B cell (primary cell): ENCODE measurements around the gene SGSM1. TPM values are rescaled to one million over a fixed set of nuclear protein-coding genes. Genes with fewer than 3 reads are reported as not detected.

Experiments used
- ATAC-seq: fragments of 200-7000 bp; cut with Tn5 transposase; one replicate; pipeline ENCODE4 v1.10.0; 2021; ENCODE audit warnings: low read depth, mild to moderate bottlenecking, moderate number of reproducible peaks, moderate library complexity
- CTCF ChIA-PET: fragments of 350-600 bp; sonication (Branson Sonifier 250); formaldehyde crosslinking; loops from one replicate; lab custom pipeline; 2021; ENCODE audit warnings: antibody characterized with exemption, inconsistent platforms; lab: Charles Lee
- POLR2A ChIA-PET: fragments of 350-600 bp; sonication (Branson Sonifier 250); formaldehyde crosslinking; loops from one replicate; lab custom pipeline; 2021; ENCODE audit warnings: antibody characterized with exemption; lab: Charles Lee
- DNase-seq: peaks from one replicate; pipeline ENCODE4 v3.0.0; 2013
- H2AFZ ChIP-seq: 2 replicates; pipeline ENCODE4 v1.6.1; 2012; ENCODE audit warnings: mild to moderate bottlenecking, low read depth, low read length; ENCODE audit not compliant: insufficient read depth, poor library complexity, severe bottlenecking
- H3K27ac ChIP-seq, 2 donors: 1 replicate in 1 of 2; 2 replicates in 1 of 2; pipeline ENCODE4 v1.5.1; 2012 to 2013; ENCODE audit warnings: low read length in 2 of 2, mild to moderate bottlenecking in 2 of 2, moderate library complexity in 1 of 2
- H3K27me3 ChIP-seq, 4 experiments: fragments of 200-600 bp in 1 of 4; sonication (generic) in 1 of 4; replicated peaks in 1 of 4; 1 replicate in 2 of 4; 2 replicates in 2 of 4; pipeline versions ENCODE4 v1.6.1 to v1.7.0; 2013 to 2016; ENCODE audit warnings: low read length in 3 of 4, mild to moderate bottlenecking in 2 of 4, mixed read lengths in 1 of 4, moderate library complexity in 1 of 4; ENCODE audit not compliant: insufficient read depth in 4 of 4, control insufficient read depth in 3 of 4; ENCODE audit errors: control extremely low read depth in 1 of 4
- H3K36me3 ChIP-seq, 2 experiments: replicated peaks in 1 of 2; 1 replicate in 1 of 2; 2 replicates in 1 of 2; pipeline versions ENCODE4 v1.6.1 to v1.7.1; 2013; ENCODE audit warnings: low read length in 1 of 2; ENCODE audit not compliant: insufficient read depth in 2 of 2, control insufficient read depth in 1 of 2; ENCODE audit errors: control extremely low read depth in 1 of 2, extremely low read depth in 1 of 2
- H3K4me1 ChIP-seq, 2 donors: fragments of 200-600 bp in 1 of 2; sonication (generic) in 1 of 2; 1 replicate in 1 of 2; 2 replicates in 1 of 2; pipeline versions ENCODE4 v1.5.1 to v1.6.1; 2013 to 2017; ENCODE audit warnings: low read length in 2 of 2; ENCODE audit not compliant: control insufficient read depth in 2 of 2, insufficient read depth in 2 of 2
- H3K4me2 ChIP-seq: replicated peaks from 2 replicates; pipeline ENCODE3; 2012; ENCODE audit warnings: mild to moderate bottlenecking, low read depth, low read length; ENCODE audit not compliant: poor library complexity, severe bottlenecking
- H3K4me3 ChIP-seq, 5 experiments: fragments of 200-600 bp in 1 of 5; sonication (generic) in 1 of 5; 1 replicate in 3 of 5; 2 replicates in 2 of 5; pipeline versions ENCODE4 v1.5.1 to v1.7.0; 2011 to 2016; ENCODE audit warnings: low read length in 4 of 5, mild to moderate bottlenecking in 4 of 5, low read depth in 2 of 5, control low read depth in 1 of 5, moderate library complexity in 1 of 5; ENCODE audit not compliant: insufficient read depth in 1 of 5; ENCODE audit errors: control extremely low read depth in 1 of 5, extremely low read depth in 1 of 5
- H3K79me2 ChIP-seq: fragments of 200-600 bp; sonication (generic); one replicate; pipeline ENCODE4 v1.6.0; 2016; ENCODE audit warnings: low read length; ENCODE audit not compliant: control insufficient read depth, insufficient read depth
- H3K9ac ChIP-seq: fragments of 200-600 bp; sonication (generic); 2 replicates; pipeline ENCODE4 v1.6.1; 2017; ENCODE audit warnings: mild to moderate bottlenecking, low read length, moderate library complexity
- H3K9me3 ChIP-seq, 3 donors: one replicate each; pipeline versions ENCODE4 v1.6.1 to v1.7.1; 2013; ENCODE audit warnings: low read length in 2 of 3; ENCODE audit not compliant: control insufficient read depth in 2 of 3, insufficient read depth in 1 of 3; ENCODE audit errors: control extremely low read depth in 1 of 3
- H4K20me1 ChIP-seq: 2 replicates; pipeline ENCODE4 v1.6.0; 2012; ENCODE audit warnings: mild to moderate bottlenecking, low read length; ENCODE audit not compliant: insufficient read depth, control insufficient read depth, poor library complexity, severe bottlenecking
- H3K27ac Mint-ChIP-seq: one replicate; pipeline ENCODE4 v1.8.0; 2021; ENCODE audit warnings: mixed read lengths
- H3K27me3 Mint-ChIP-seq: one replicate; pipeline ENCODE4 v1.8.0; 2021; ENCODE audit warnings: mixed read lengths
- H3K4me1 Mint-ChIP-seq: one replicate; pipeline ENCODE4 v1.8.0; 2021; ENCODE audit warnings: mixed read lengths
- H3K4me3 Mint-ChIP-seq: one replicate; pipeline ENCODE4 v1.8.0; 2021; ENCODE audit warnings: mixed read lengths
- H3K9me3 Mint-ChIP-seq: one replicate; pipeline ENCODE4 v1.8.0; 2022; ENCODE audit warnings: mixed read lengths; ENCODE audit not compliant: insufficient read depth
- CTCF ChIP-seq: fragments of 200-600 bp; IDR thresholded peaks from one replicate; pipeline ENCODE4 v1.8.0; 2022; ENCODE audit warnings: antibody characterized with exemption, mild to moderate bottlenecking
- EZH2 ChIP-seq: IDR thresholded peaks from 2 replicates; pipeline ENCODE4 v1.6.1; 2012; ENCODE audit warnings: borderline replicate concordance, low read depth, mild to moderate bottlenecking, moderate library complexity, low read length; ENCODE audit not compliant: insufficient read depth, poor library complexity, severe bottlenecking
- WGBS: methylation state at CpG from one replicate; pipeline ENCODE4 v1.1.5; 2013; ENCODE audit warnings: missing lambda C conversion rate; ENCODE audit not compliant: insufficient coverage; 5-methylcytosine and 5-hydroxymethylcytosine counted together
- intact Hi-C: fragments of 100-400 bp; cut with micrococcal nuclease; formaldehyde crosslinking; loops from one replicate; pipeline ENCODE4 v1.10.0; 2022
- polyA plus RNA-seq: library from polyadenylated mRNA; depleted of rRNA; stranded (reverse); fragments of >200 nt; gene quantifications from 2 replicates; pipeline ENCODE4 v1.2.3, GENCODE V29; 2012
- total RNA-seq, 2 donors: library from RNA; stranded (reverse); fragments of 120-200 nt in 1 of 2; gene quantifications; 1 replicate in 1 of 2; 2 replicates in 1 of 2; pipeline versions ENCODE4 v1.2.3 to v1.2.4, GENCODE V29; 2013 to 2022

The SGSM1 gene
- total and polyA plus RNA-seq, 2 donors (not counting 1 experiment from before 2014, with no cell fraction given), result 0.91 to 1.3 TPM

- DNase-seq (no peak), ATAC-seq (no peak)
- Histone ChIP-seq H3K4me2 (no peak overlapping the region), H3K36me3 (no peaks in the 10 kb centered on the region), H3K79me2 (no peaks in the 10 kb centered on the region), H2AFZ (no peak overlapping the region), H3K9me3 (no peaks in the 10 kb centered on the region), H3K27ac (no peak overlapping the region), H4K20me1 (no peaks in the 10 kb centered on the region), H3K4me1 (no peaks in the 10 kb centered on the region), H3K9ac (no peak overlapping the region), H3K4me3 (no peak overlapping the region), H3K27me3 (no peaks in the 10 kb centered on the region)
- no peaks in the 10 kb centered on the region for H3K9me3 Mint-ChIP-seq
- TF ChIP-seq CTCF (no peak), EZH2 (no peak)
- 98% methylated on average over 5 of the region's 8 CpGs for WGBS
- CTCF ChIA-PET, result no interaction called here
- no peaks in the 10 kb centered on the region for H3K27me3 Mint-ChIP-seq
- no peak overlapping the region for H3K4me3 Mint-ChIP-seq
- POLR2A ChIA-PET, result no interaction called here
- H3K27ac Mint-ChIP-seq, result no peak overlapping the region
- intact Hi-C loops, result no loop called here
- H3K4me1 Mint-ChIP-seq, result no peaks in the 10 kb centered on the region
Observed at GRCh38 chr22:24968066-24968561, 162.1 kb downstream of the SGSM1 start.

- TF ChIP-seq CTCF (no peak), EZH2 (no peak)
- Mint-ChIP-seq H3K27ac (no peak overlapping the region), H3K9me3 (no peaks in the 10 kb centered on the region), H3K4me3 (no peak overlapping the region), H3K27me3 (no peaks in the 10 kb centered on the region), H3K4me1 (no peaks in the 10 kb centered on the region)
- ChIA-PET CTCF (no interaction called here), POLR2A (no interaction called here)
- H3K9me3 ChIP-seq, result no peaks in the 10 kb centered on the region
- ATAC-seq, result no peak
- H3K4me3 ChIP-seq, result no peak overlapping the region
- H3K36me3 ChIP-seq, result no peaks in the 10 kb centered on the region
- WGBS, result 67% methylated on average over 5 of the region's 12 CpGs
- H3K4me2 ChIP-seq, result no peak overlapping the region
- no peaks in the 10 kb centered on the region for H4K20me1 ChIP-seq
- H3K27ac ChIP-seq, result no peak overlapping the region
- H2AFZ ChIP-seq, result no peak overlapping the region
- H3K9ac ChIP-seq, result no peak overlapping the region
- no peaks in the 10 kb centered on the region for H3K79me2 ChIP-seq
- intact Hi-C loops, result no loop called here
- H3K4me1 ChIP-seq, result no peaks in the 10 kb centered on the region
- no peak for DNase-seq
- no peaks in the 10 kb centered on the region for H3K27me3 ChIP-seq
Observed at GRCh38 chr22:24969560-24970301, 163.7 kb downstream of the SGSM1 start.
